Inferior parietal cortex (tissue), 1 donor: ENCODE results near the gene KPTN.

Experiments used
- DNase-seq: peaks from one replicate; pipeline ENCODE4 v3.0.0-alpha.2; 2016; ENCODE audit errors: extremely low spot score

The KPTN gene

GRCh38 chr19:47509170-47509847 lies 25.3 kb upstream of the KPTN start:
- DNase-seq = no peak

DNA sequence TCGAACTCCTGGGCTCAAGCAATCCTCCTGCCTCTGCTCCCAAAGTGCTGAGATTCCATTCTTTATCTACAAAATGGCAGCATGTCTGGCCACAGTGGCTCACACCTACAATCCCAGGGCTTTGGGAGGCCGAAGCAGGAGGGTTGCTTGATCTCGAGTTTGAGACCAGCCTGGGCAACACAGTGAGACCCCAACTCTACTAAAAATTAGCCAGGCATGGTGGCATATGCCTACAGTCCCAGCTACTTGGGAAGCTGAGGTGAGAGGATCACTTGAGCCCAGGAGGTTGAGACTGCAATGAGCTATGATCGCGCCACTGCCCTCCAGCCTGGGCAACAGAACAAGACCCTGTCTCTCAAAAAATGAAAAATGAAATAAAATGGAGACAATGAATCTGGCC lies 24.7 kb upstream of the KPTN start:
- DNase-seq = no peak

GRCh38 chr19:47507924-47508553 lies 24.0 kb upstream of the KPTN start:
- DNase-seq = no peak

DNA sequence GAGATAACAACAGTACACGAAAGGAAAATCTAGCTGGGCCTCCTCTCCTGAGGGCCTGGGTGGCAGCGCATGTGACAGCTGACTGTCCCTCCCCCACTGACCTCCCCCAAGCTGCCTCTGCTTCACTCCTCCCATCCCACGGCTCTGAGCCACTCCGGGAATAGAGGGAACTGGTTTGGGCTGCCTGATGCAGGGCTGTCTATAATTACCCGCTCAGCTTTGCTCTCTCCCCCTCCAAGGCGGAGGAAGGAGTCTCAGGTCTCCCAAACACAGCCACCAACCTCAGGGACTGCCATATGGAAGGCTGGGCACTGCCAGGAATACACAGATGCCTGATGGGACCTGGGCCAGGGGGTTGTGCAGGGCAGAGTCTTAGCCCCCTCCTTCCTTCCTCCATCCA lies 23.0 kb upstream of the KPTN start:
- no peak for DNase-seq

DNA sequence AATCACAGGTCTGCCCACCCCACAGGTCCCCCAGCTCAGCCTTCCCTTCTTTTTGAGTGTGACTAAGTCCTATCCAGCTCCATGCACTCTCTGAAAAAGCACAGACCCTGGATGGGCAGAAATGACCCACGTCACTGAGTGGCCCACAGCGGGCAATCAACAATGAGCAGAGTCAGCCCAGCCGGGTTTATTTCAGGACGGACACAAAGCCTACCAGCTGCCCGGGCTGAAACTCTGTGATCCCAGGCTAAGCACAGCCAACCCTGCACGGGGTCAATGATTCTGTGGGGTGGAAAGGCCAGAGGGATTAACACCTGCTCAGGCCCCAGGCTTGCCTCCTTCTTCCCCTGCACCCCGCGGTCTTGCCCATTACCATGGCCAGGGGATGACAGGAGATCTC lies 22.4 kb upstream of the KPTN start:
- no peak for DNase-seq

DNA sequence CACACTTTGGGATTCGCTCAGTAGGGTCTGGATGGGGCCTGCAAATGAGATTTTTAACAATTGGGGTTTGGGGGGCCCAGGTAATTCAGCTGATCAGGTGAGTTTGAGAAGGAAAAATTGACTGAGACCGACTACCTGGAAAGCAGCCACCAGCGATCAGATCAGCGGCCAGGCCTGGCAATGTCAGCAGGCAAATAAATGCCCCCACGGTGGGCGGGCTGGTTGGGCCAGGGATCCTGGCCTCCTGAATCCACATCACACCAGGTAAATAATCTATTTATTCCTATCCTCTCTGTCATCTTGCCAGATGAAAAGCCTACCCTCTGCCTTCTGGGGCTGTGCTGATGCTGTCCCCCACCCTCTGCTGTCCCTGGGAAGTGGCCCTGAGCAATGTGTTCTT lies 21.5 kb upstream of the KPTN start:
- DNase-seq = no peak

GRCh38 chr19:47503826-47504150 lies 19.8 kb upstream of the KPTN start:
- no peak for DNase-seq

GRCh38 chr19:47503130-47503825 lies 19.3 kb upstream of the KPTN start:
- DNase-seq = no peak

- no peak for DNase-seq
Observed at GRCh38 chr19:47499863-47500830, 16.1 kb upstream of the KPTN start.

- no peak for DNase-seq
Observed at GRCh38 chr19:47499371-47499770, 15.4 kb upstream of the KPTN start.

GRCh38 chr19:47498561-47498960 lies 14.5 kb upstream of the KPTN start:
- no peak for DNase-seq

DNA sequence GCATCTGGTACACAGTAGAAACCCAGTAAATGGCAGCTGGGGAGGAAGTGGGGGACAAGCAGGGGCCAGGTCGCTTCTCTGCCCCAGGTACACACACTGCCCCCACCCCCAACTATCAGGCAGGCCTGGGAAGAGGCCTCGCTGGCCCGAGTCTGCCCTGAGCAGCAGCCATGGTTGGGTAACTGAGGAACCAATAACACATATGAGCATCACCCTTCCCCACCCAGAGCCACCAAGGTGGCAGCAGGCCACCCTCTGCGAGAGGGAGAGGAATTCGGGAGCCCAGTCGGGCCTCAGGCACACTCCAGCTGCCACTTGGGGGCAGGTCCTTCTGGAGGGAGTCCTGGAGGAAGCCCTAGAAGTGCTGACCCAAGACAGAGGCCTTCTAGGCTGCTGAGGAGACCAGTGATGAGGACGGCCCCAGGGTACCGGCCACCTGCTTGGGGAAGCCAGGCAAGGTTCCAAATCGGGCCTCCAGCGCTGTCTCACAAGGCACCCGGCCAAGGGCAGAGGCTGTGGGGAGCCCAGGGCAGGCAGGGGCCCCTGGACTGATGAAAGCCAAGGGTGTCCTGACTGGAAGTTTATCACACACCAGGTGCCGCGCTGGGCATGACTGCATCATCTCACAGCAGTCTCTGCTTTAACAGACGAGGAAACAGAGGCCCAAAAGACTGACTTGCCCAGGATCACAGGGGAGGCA lies 14.0 kb upstream of the KPTN start:
- DNase-seq = no peak

DNA sequence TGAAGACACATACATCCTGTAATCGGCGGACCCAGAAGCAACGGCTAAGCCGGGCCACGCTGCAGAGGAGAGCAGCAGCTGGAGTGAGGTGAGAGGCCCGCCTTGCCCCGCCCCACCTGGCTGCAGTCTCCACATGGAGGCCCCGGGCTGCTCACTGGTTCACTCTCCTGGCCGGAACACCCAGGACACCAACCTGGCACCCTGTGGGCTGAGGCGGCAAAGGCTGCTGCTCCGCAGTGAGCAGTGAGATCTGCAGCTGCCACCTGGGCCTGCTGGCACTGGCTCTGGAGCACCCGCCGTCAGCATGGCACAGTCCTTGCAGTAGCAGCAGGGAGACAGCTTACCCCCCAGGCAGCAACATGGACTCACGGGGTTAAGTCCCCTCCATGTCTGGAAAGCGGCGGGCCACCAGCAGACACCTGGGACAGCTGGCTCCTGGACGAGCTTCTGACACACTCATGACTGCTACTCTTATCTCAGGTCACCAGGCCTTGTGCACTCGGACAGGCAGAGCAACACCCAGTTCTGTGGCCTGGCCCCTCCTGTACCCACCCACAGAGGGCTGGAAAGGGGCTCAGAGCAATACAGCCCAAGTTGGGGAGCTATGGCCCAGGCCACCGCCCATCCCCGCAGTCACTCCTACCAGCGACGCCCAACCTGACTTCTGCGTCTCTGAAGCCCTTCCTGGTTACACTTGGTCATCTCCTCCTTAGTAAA lies 13.2 kb upstream of the KPTN start:
- DNase-seq = no peak

- DNase-seq = no peak
Observed at GRCh38 chr19:47495478-47496372, 11.7 kb upstream of the KPTN start.

DNA sequence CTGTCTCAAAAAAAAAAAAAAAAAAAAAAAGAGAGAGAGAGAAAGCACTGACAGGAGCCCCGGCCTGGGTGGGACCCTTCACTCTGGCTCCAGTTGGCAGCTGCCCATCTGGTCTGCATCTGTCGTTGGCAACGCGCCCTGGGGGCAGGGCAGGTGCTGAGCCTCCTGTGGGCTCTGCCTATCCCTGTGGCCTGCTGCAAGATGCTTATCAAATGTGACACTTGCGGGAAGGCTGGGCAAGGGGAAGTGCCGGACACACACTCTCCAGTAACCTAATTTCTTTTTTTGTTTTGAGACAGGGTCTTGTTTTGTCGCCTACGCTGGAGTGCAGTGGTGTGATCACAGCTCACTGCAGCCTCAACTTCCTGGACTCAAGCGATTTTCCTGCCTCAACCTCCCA lies 10.7 kb upstream of the KPTN start:
- DNase-seq = no peak

- DNase-seq = no peak
Observed at GRCh38 chr19:47494211-47494547, 10.2 kb upstream of the KPTN start.

GRCh38 chr19:47493378-47494210 lies 9.6 kb upstream of the KPTN start:
- DNase-seq = no peak

- DNase-seq = no peak
Observed at GRCh38 chr19:47492571-47493377, 8.8 kb upstream of the KPTN start.
